K562 (cell line): ENCODE data around the gene NOP10. TPM values are rescaled to one million over a fixed set of nuclear protein-coding genes. Genes with fewer than 3 reads are reported as not detected.

ENCODE experiments used
- ARID3B ChIP-seq: fragments of 250-450 bp; sonication (Bioruptor Pico); IDR thresholded peaks from 2 replicates; pipeline ENCODE4 v1.4.0; 2020; ENCODE audit warnings: borderline replicate concordance
- CREB5 ChIP-seq: fragments of 250-450 bp; sonication (Bioruptor Pico); IDR thresholded peaks from 2 replicates; pipeline ENCODE4 v1.5.0; 2020; ENCODE audit warnings: mild to moderate bottlenecking
- ELF1 ChIP-seq: fragments of 200-800 bp; sonication (Bioruptor generic); IDR thresholded peaks from 2 replicates; pipeline ENCODE4 v1.6.1; 2016; ENCODE audit warnings: missing genetic modification characterization, missing compliant biosample characterization
- GABPA ChIP-seq: fragments of 200-800 bp; sonication (Bioruptor generic); conservative IDR thresholded peaks from 2 replicates; pipeline ENCODE4 v1.6.1; 2016; ENCODE audit warnings: low read depth, missing genetic modification characterization, missing compliant biosample characterization
- GMEB1 ChIP-seq: fragments of 250-450 bp; sonication (Bioruptor Pico); IDR thresholded peaks from 2 replicates; pipeline ENCODE4 v1.4.0; 2020; ENCODE audit warnings: mild to moderate bottlenecking
- HMBOX1 ChIP-seq: sonication (generic); IDR thresholded peaks from 2 replicates; pipeline ENCODE4 v1.6.1; 2016
- ILK ChIP-seq: fragments of 450-650 bp; IDR thresholded peaks from 2 replicates; pipeline ENCODE4 v1.6.1; 2016; ENCODE audit warnings: missing genetic modification characterization, low read depth, mild to moderate bottlenecking, missing compliant biosample characterization, moderate library complexity, borderline replicate concordance
- MAFG ChIP-seq: fragments of 450-650 bp; conservative IDR thresholded peaks from 2 replicates; pipeline ENCODE4 v1.6.1; 2016; ENCODE audit warnings: missing genetic modification characterization, missing compliant biosample characterization
- NCOA2 ChIP-seq, 2 experiments: fragments of 450-650 bp; IDR thresholded peaks; 2 replicates each; pipeline ENCODE4 v1.6.1; 2018; ENCODE audit warnings: mild to moderate bottlenecking in 2 of 2, moderate library complexity in 1 of 2; ENCODE audit not compliant: partially characterized antibody in 2 of 2
- PHB2 ChIP-seq: fragments of 450-650 bp; IDR thresholded peaks from 2 replicates; pipeline ENCODE4 v1.6.1; 2017; ENCODE audit warnings: low read depth
- PHF21A ChIP-seq: fragments of 450-650 bp; IDR thresholded peaks from 2 replicates; pipeline ENCODE4 v1.6.1; 2017; ENCODE audit warnings: low read depth, borderline replicate concordance
- PPARD ChIP-seq: fragments of 250-450 bp; sonication (Bioruptor Pico); IDR thresholded peaks from 2 replicates; pipeline ENCODE4 v1.8.0; 2022; ENCODE audit warnings: inconsistent platforms, mild to moderate bottlenecking, moderate library complexity
- PYGO2 ChIP-seq: fragments of 450-650 bp; IDR thresholded peaks from 2 replicates; pipeline ENCODE4 v1.6.1; 2016; ENCODE audit warnings: mild to moderate bottlenecking, missing genetic modification characterization, moderate library complexity, missing compliant biosample characterization
- RBM25 ChIP-seq: fragments of 200-400 bp; formaldehyde crosslinking; IDR thresholded peaks from 2 replicates; pipeline ENCODE4 v1.6.1; 2018; ENCODE audit warnings: low read length, low read depth, moderate library complexity; ENCODE audit not compliant: severe bottlenecking
- TARDBP ChIP-seq: fragments of 450-650 bp; IDR thresholded peaks from 2 replicates; pipeline ENCODE4 v1.6.1; 2016
- TEAD1 ChIP-seq, 2 experiments: fragments of 450-650 bp in 1 of 2; sonication (generic) in 1 of 2; formaldehyde crosslinking; IDR thresholded peaks; 2 replicates each; pipeline versions ENCODE4 v1.4.0 to v1.8.0; 2020 to 2022; ENCODE audit warnings: mild to moderate bottlenecking in 2 of 2, missing genetic modification reagents in 1 of 2
- TRIM24 ChIP-seq, 2 experiments: fragments of 450-650 bp; IDR thresholded peaks; 2 replicates each; pipeline ENCODE4 v1.6.1; 2016
- ZBED1 ChIP-seq: IDR thresholded peaks from 2 replicates; pipeline ENCODE4 v1.6.1; 2014
- ZNF146 ChIP-seq: IDR thresholded peaks from one replicate; pipeline ENCODE4 v1.6.1; 2018; ENCODE audit warnings: missing compliant biosample characterization; ENCODE audit not compliant: unreplicated experiment
- ZNF830 ChIP-seq: fragments of 250-450 bp; sonication (Bioruptor Pico); IDR thresholded peaks from 2 replicates; pipeline ENCODE4 v1.5.0; 2021; ENCODE audit warnings: mild to moderate bottlenecking
- polyA plus RNA-seq, 8 experiments: library from polyadenylated mRNA; depleted of rRNA in 4 of 8; stranded (reverse) in 5 of 8; unstranded in 3 of 8; fragments of >200 nt; fragmentation: Nextera tagmentation in 2 of 8; fragmentation: Illumina TruSeq in 1 of 8; extraction: Ambion mirVana in 2 of 8; extraction: Trizol in 1 of 8; gene quantifications; 2 replicates each; pipeline versions ENCODE4 v1.2.1 to v1.2.3, GENCODE V29; 2011 to 2014; ENCODE audit warnings: inconsistent platforms in 1 of 8, missing spikeins in 1 of 8
- total RNA-seq, 7 experiments: library from RNA; depleted of rRNA in 6 of 7; stranded (reverse); fragments of >200 nt in 6 of 7; fragmentation: Illumina TruSeq in 2 of 7; extraction: Trizol in 2 of 7; gene quantifications; 2 replicates each; pipeline versions ENCODE4 v1.2.1 to v1.2.3, GENCODE V29; 2011 to 2021; ENCODE audit warnings: low replicate concordance in 1 of 7

Gene NOP10
- total and polyA plus RNA-seq, 9 of the 15 experiments (the other 6 are each of a cell fraction or from before 2014, with no cell fraction given), result 250 to 1,663 (median 449) TPM

- TF ChIP-seq GMEB1 (CRISPR knock-in tag), result no peak
- no peak for TF ChIP-seq PHB2
- no peak for TF ChIP-seq ZNF830 (CRISPR knock-in tag)
- no peak for TF ChIP-seq RBM25
- no peak for TF ChIP-seq TARDBP
- TF ChIP-seq ELF1, result no peak
- TF ChIP-seq GABPA, result no peak
- no peak for TF ChIP-seq PPARD (CRISPR knock-in tag)
- TF ChIP-seq ARID3B (CRISPR knock-in tag), result no peak
- TF ChIP-seq NCOA2 (IDR thresholded peaks at IDR 0.05; ENCODE audit: partially characterized antibody in 2 of 2), result no peak
- no peak for TF ChIP-seq TRIM24 (IDR thresholded peaks at IDR 0.05)
- TF ChIP-seq ZNF146, result no peak
- no peak for TF ChIP-seq ILK
- no peak for TF ChIP-seq CREB5 (CRISPR knock-in tag)
- TF ChIP-seq PYGO2 (tag), result no peak
- no peak for TF ChIP-seq ZBED1
- no peak for TF ChIP-seq MAFG (tag)
- TF ChIP-seq TEAD1 (CRISPR knock-in tag; IDR thresholded peaks at IDR 0.05), result no peak
- no peak for TF ChIP-seq HMBOX1
- TF ChIP-seq PHF21A, result no peak
These were observed 24.5 kb downstream of the NOP10 start (continued) for GRCh38 chr15:34318277-34319079.
